Activated CD8-positive, alpha-beta memory T cell treated with anti-CD3 and anti-CD28 coated beads, Interleukin-2, amount 50 U/mL, for 48 hours (primary cell): Measurements from ENCODE around the gene RAPGEF4.

ENCODE experiments used
- DNase-seq: peaks from one replicate; pipeline ENCODE4 v3.0.0-alpha.2; 2020

The RAPGEF4 gene

GRCh38 chr2:172864182-172864581, 128.5 kb downstream of the RAPGEF4 start:
- peak; percentile 71 for DNase-seq

DNA sequence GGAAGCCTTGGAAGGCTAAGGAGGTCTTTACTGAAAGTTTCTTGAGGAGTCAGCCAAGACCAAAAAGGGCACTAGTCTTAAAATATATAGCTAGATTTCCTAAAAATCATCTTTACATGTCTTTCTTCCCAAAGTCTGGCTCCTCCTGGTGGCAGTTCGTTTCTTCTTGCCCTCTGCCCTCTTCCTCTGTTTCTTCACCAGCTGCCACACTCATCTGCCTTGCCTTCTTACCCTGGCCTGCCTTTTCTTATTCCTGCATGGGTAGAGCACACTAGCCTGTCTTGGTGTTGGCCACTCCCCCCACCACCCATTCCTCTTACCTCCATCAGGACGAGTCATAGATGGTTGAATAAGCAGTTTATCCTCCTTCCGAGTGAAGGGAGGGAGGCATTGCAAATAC, 129.8 kb downstream of the RAPGEF4 start:
- DNase-seq, result no peak

DNA sequence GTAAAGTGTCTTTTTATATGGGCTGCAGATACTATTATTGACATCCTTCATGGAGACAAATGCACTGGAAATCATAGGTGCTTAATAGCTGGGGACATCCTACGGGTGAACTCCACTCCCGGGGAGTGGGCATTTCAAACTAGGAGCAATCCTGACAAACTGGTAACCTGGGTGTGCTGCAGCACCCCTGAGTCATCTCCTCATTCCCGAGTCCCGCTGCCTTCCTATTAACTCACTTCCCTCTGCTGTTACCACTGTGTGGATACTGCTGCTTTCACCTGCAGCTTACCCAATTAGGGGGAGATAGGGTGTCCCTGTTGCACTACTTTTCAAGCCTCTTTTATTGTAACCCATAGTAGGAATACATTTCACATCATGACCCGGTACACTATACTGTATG, 134.2 kb downstream of the RAPGEF4 start:
- no peak for DNase-seq

DNA sequence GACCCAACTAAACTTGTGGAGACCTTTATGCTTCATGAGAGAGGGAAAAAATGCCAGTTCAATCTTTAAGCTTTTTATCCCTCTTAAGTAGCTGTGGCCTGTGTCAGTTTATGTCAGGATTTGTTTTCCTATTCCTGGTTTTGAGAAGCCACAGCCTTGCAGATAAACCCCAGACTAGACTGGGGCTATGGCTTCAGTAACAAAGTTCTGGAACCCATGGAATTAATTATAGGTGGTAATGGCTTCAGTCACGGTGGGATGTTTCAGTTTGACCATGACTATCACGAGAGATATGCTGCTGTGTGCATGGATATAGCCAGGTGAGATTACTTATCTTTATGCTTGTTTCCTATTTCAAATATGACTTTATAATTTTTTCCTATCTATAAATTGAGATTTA, 134.8 kb downstream of the RAPGEF4 start:
- no peak for DNase-seq

DNA sequence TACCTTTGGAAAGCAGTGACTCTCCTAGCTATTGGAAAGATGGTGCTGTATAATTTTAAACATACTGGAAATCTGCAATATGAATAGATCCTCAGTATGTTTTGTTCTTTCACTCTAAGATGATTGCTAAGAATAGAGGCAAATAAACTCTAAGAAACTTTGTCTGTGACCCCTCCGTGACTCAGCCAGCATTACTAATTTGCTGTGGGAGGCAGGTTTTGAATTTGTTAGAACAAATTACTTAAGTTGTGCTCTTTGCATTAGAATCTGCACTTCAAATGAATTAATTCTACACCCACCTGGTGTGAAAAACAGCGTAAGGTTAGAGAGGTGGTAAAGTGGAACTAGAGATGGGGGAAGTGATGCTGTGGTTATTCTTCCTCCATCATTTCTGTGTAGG, 142.2 kb downstream of the RAPGEF4 start:
- DNase-seq, result no peak

DNA sequence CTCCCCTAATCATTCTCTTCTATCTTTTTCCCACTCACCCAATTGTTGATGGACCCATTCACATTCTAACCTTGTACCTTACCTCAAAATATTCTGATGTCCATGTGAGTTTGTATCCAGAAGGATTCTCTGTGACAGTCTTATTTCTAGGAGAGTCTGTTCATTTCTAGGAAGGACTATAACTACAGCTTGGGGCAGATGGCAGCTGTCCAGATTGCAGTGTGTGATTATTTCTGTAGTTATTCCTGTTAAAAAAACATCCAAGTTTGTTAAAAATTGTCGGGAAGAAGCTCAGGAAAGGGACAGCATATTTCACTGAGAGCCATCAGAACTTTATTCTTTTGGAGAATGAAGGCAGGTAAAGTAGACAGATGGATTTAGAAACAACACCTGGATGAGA, 142.6 kb downstream of the RAPGEF4 start:
- DNase-seq, result no peak

DNA sequence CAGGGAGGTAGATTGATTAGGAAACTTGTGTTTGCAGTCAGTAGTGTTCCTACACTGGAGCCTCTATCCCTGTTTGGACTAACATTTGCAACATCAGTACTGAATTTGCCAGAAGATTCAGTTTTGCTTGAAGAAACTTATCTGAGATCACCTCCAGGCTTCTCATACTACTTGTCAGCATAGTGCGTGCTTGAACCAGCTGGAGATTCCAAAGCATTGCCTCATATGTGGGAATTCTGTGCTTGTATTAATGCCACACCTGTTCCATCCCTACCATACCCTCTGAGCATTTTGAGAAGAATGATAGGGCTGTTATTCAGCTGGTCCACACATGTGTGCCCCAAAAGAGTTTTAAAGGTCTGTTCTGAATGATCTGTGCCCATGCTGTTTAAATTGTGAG, 148.7 kb downstream of the RAPGEF4 start:
- DNase-seq, result no peak

DNA sequence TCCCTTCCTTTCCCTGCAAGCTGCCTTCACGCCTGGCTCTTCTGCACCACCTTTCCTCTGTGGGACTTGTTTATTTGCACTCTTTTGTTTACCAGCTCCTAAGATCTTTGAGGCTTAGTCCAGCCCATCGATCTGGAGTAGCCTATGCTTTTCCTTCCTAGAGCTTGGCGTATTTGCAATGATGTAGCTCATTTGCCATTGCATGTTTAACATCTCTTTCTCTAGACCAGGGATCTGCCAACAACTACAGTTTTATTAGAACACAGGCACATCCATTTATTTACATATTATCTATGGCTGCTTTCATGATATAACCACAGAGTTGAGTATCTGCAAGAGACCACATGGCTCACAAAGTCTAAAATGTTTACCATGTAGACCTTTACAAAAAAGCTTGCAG, 150.4 kb downstream of the RAPGEF4 start:
- DNase-seq, result no peak

GRCh38 chr2:172887280-172887679, 151.6 kb downstream of the RAPGEF4 start:
- no peak for DNase-seq

DNA sequence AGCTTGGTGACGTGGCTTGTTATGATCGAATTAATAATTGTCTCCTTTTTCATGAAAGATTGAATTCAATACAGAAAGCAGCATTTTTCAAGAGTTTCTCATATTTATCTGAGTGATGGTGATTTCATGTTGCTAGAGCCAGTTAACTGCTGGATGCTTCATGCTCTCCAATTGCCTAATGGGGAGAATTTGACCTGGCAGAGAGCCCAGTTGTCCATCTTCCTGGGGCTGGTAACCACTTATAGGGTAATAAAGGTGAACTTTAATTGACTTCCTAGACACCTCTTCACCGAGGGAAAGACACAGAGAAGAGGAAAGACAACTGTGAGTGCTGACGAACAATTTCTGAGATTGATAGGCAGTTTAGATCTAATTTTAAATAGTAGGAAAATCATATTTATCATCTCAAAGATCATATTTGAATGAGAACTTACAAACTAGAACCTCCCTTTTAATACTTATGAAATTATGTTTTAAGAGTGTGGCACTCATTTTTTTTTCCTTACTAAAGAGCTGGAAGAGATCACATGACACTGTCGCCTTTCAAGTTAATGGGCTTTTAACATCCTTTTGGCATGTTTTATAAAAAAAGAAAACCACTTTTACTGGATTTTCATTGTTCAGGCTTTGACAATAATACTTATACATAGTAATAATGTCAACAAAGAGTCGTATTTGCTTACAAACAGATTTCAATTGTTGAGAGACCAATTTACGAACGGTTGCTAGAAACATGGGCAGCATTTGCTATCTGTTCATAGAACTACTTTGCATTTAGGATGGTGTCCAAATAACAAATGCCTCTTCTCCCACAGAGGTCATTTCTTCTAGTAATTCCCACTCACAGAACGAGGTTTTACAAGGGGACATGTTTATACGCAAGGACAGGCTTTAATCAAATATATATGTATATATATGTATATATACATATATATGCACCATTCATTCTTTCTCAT, 153.3 kb downstream of the RAPGEF4 start:
- DNase-seq, result no peak

GRCh38 chr2:172889768-172890430, 154.3 kb downstream of the RAPGEF4 start:
- DNase-seq, result no peak

GRCh38 chr2:172893111-172893510, 157.5 kb downstream of the RAPGEF4 start:
- no peak for DNase-seq

- DNase-seq, result no peak
Measured at GRCh38 chr2:172893671-172894070, 158.0 kb downstream of the RAPGEF4 start.

- DNase-seq, result no peak
Measured at GRCh38 chr2:172894689-172895387, 159.2 kb downstream of the RAPGEF4 start.

GRCh38 chr2:172896661-172897081, 161.0 kb downstream of the RAPGEF4 start:
- no peak for DNase-seq

DNA sequence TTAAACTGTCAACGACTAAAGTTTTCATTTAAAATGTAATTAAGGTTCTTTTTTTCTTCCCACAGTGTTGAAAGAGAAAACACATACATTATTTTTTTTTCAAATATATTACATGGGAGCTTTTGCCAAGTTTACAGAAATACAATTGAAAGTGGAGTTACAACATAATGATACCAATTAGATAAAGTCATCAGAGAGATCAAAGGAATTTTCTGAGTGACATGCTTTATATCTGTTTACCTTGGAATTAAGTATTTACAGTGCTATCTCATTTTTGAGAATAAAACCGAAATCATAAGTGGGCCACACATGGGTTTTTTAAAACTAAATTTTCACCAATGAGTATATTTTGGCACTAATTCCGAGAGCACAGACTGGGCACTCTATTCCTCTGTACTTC, 165.2 kb downstream of the RAPGEF4 start:
- no peak for DNase-seq

DNA sequence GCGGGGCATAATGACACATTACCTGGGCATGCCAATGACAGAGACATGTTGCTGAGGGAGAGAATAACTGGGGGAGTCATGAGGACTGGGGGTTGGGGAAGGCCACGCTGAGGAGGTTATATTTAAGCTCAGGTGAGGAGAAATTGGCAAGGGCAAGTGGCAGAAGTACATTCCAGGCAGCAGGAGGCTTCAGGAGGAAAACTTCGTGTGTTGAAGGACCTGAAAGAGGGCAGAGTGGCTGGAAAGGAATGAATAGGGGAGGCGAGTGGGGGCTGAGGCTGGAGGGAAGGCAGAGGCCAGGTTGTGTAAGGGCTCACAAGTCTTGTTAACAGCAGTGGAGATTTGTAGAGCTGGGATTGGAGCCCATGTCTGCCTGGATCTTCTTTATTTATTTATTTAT, 166.3 kb downstream of the RAPGEF4 start:
- no peak for DNase-seq

DNA sequence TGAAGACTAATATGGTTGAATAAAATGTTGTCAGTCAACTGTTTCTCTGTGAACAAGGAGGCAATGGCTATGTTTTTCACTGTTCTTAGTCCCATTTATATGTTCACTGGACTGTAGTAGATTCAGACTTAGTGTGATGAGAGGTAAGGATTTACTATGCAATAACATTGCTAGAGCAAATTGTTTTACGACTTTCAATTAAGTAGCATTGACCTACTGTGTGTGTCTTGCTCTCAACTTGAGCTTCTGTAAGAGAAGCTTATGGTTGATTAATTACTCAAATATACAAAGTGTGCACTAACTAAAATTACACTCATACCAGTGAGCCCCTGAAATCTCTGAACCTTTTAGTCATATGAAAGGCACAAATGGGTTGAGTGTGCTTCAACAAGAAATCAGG, 168.6 kb downstream of the RAPGEF4 start:
- no peak for DNase-seq

GRCh38 chr2:172905937-172906811, 170.5 kb downstream of the RAPGEF4 start:
- no peak for DNase-seq

DNA sequence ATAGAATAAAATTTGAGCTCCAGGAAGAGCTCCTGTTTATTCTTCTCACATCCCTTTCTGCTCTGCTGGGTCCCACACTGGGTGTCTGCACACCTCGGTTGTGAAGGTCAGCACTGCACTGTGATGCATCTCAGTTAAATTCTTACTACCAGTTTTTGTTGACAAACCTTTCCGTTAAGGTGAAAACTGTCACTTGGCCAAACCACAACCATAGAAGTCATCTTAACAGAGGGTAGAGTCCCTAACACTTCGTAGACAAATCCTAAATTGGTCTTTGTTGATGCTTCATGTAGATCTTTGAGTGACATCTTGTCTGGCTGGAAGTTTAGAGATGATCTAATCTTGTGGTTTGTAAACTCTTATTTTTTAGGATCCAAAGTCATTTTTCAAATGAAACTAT, 172.6 kb downstream of the RAPGEF4 start:
- DNase-seq, result no peak

DNA sequence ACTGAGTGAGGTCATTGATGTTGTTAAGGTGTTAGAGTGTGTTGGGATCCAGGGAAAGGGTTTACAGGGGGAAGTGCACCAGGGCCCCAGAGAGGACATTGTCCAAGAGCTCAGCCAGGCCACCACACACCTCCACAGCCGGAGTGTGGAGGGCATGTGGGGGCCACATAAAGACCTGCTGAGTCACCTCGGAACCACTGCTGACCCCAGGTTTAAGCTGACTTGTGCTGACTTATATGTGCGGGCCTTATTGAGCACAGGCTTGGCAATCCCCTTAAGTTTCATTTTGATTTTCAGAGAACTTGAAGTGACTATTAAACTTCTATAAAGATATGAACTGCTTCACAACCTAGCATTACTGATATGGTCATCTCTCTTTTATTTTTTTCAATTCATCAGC, 173.8 kb downstream of the RAPGEF4 start:
- no peak for DNase-seq

- no peak for DNase-seq
Measured at GRCh38 chr2:172912266-172912665, 176.6 kb downstream of the RAPGEF4 start.
